ENCODE data around the gene DPP7.

The DPP7 gene

DNA sequence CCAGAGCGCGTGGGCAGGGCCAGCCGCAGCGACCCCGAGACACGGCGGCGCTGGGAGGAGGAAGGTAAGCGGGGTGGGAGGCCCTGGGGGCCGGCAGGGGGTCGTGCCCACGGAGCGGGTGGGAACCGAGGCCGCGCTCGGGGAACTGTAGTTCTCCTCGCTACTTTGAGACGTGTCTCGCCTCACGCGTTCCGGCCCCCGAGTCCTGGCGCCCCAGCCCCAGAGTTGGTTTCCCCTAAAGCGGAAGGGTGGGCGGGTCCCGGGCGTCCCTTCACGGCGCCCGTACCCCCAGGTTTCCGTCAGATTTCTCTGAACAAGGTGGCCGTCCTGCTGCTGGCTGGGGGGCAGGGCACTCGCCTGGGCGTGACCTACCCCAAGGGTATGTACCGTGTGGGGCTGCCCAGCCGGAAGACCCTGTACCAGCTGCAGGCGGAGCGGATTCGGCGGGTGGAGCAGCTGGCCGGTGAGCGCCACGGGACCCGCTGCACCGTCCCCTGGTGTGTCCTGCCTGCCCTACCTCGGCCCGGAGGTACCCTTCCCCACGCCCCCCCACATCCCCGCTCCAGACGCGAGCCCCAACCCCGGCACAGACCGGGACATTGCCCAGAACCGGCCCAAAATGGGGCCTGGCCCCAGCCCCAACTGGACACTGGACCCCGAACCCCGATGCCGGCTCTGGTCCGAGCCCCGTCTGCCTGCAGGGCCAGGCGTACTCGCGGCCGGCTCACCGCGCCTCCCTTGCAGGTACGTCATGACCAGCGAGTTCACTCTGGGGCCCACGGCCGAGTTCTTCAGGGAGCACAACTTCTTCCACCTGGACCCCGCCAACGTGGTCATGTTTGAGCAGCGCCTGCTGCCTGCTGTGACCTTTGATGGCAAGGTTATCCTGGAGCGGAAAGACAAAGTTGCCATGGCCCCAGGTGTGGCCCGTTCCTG is 36.5 kb downstream of the DPP7 start:
- Histone ChIP-seq H3K9me3 (replicated peaks; ENCODE audit: insufficient read depth, low read length) (no peaks in the 10 kb centered on the region), H3K36me3 (replicated peaks; ENCODE audit: insufficient read depth, low read length) (peaks cover 3% of the 10 kb centered on the region; the same call in 1 of the 2 replicates), H3K27ac (ENCODE audit: low read length) (no peak overlapping the region), H3K4me1 (ENCODE audit: low read length) (0 out of 2 replicates have a peak, but pooled peaks cover 5% of the 10 kb centered on the region), H3K27me3 (replicated peaks; ENCODE audit: insufficient read depth, low read length) (no peaks in the 10 kb centered on the region), H3K79me2 (ENCODE audit: low read length) (peaks cover 24% of the 10 kb centered on the region), H3F3A (ENCODE audit: insufficient read depth, low read length) (peaks cover 4% of the 10 kb centered on the region; the same call in 1 of the 2 replicates), H3K4me3 (ENCODE audit: low read length) (peak overlapping the region; percentile 81), H4K20me1 (ENCODE audit: insufficient read depth, low read length) (no peaks in the 10 kb centered on the region), H3K9ac (ENCODE audit: low read length) (peak overlapping the region; percentile 55; the same call in 1 of the 2 replicates), H3K9me2 (replicated peaks; ENCODE audit: insufficient read depth, low read length) (no peaks in the 10 kb centered on the region), H2AFZ (ENCODE audit: low read length) (peak overlapping the region; percentile 21; the same call in 1 of the 2 replicates), H3K4me2 (ENCODE audit: low read depth, low read length) (peak overlapping the region; percentile 92)
- TF ChIP-seq EZH2 (optimal IDR thresholded peaks at IDR 0.05; ENCODE audit: low read depth, low read length) (no peak), EZH2phosphoT487 (IDR thresholded peaks at IDR 0.05; ENCODE audit: low read length) (no peak)
- TF ChIP-seq, protein P1, sequence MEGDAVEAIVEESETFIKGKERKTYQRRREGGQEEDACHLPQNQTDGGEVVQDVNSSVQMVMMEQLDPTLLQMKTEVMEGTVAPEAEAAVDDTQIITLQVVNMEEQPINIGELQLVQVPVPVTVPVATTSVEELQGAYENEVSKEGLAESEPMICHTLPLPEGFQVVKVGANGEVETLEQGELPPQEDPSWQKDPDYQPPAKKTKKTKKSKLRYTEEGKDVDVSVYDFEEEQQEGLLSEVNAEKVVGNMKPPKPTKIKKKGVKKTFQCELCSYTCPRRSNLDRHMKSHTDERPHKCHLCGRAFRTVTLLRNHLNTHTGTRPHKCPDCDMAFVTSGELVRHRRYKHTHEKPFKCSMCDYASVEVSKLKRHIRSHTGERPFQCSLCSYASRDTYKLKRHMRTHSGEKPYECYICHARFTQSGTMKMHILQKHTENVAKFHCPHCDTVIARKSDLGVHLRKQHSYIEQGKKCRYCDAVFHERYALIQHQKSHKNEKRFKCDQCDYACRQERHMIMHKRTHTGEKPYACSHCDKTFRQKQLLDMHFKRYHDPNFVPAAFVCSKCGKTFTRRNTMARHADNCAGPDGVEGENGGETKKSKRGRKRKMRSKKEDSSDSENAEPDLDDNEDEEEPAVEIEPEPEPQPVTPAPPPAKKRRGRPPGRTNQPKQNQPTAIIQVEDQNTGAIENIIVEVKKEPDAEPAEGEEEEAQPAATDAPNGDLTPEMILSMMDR (IDR thresholded peaks at IDR 0.05; ENCODE audit: low read length) = no peak
- DNase-seq = peak; percentile 13

DNA sequence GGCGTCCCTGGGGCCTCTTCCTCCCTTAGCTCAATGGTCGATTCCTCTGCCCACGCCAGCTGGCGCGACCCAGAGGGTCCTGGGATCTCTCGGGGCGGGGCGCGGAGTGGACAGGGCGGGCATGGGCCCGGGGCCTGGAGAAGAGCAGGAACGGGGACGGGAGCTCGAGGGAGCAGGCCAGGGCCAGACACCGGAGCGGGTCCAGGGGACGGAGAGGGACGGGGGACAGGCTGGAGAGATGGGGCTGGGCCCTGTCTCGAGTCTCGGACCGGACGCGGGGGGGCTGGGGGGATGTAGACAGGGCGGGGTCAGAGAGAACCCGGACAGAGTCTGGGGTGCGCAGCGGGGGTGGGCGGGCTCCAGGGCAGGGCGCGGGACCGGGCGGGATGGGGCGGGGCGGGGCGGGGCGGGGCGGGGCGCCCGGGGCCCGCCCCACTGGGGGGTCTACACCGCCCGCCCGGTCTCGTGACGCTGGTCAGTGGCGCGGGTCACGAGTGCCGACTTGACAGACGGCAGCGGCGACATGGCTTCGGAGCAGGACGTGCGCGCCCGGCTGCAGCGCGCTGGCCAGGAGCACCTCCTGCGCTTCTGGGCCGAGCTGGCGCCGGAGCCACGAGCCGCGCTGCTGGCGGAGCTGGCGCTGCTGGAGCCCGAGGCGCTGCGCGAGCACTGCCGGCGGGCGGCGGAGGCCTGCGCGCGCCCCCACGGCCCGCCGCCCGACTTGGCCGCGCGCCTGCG is 37.4 kb downstream of the DPP7 start, which contains the start of gene UAP1L1:
Gene UAP1L1 (plus strand): TSS at position 508 of the 738 bp plus-strand sequence. CDS start 16 bp downstream, at position 524.
- peak; percentile 68 for DNase-seq
- H2AFZ ChIP-seq (ENCODE audit: low read length) = peak within 1 kb of the TSS; percentile 81
- peak within 1 kb of the TSS; percentile 92 for H3K4me2 ChIP-seq (ENCODE audit: low read depth, low read length)

DNA sequence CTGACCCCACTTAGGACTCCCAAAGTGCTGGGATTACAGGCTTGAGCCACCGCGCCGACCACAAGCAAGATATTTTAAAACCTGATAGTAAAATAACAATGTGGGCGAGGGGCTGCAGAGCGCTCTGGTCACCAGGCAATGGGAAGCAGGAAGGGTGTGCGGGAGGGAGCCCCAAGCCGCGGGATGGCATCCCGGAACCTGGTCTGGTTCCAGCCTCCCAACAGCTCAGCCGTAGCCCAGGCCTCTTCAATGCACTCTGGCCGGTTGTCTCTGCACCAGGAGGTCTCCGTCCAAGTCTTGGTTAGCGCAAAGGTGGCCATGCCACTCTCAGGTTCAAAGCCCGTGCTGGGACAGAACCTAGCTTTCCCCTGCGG is 37.9 kb downstream of the DPP7 start:
- H3K27ac ChIP-seq (ENCODE audit: low read length) = no peak overlapping the region
- no peak for DNase-seq
- TF ChIP-seq, protein P1 (IDR thresholded peaks at IDR 0.05; ENCODE audit: low read length) = no peak
- TF ChIP-seq EZH2phosphoT487 (IDR thresholded peaks at IDR 0.05; ENCODE audit: low read length) = no peak
- no peak for TF ChIP-seq EZH2 (optimal IDR thresholded peaks at IDR 0.05; ENCODE audit: low read depth, low read length)
- H3K36me3 ChIP-seq (replicated peaks; ENCODE audit: insufficient read depth, low read length) = peaks cover 3% of the 10 kb centered on the region; the same call in 1 of the 2 replicates
- no peaks in the 10 kb centered on the region for H3K27me3 ChIP-seq (replicated peaks; ENCODE audit: insufficient read depth, low read length)
- H3K4me2 ChIP-seq (ENCODE audit: low read depth, low read length) = peak overlapping the region; percentile 79
- H3K79me2 ChIP-seq (ENCODE audit: low read length) = peaks cover 24% of the 10 kb centered on the region
- peak overlapping the region; percentile 22; the same call in 1 of the 2 replicates for H3K9ac ChIP-seq (ENCODE audit: low read length)
- no peaks in the 10 kb centered on the region for H3K9me3 ChIP-seq (replicated peaks; ENCODE audit: insufficient read depth, low read length)
- H3K9me2 ChIP-seq (replicated peaks; ENCODE audit: insufficient read depth, low read length) = no peaks in the 10 kb centered on the region
- H2AFZ ChIP-seq (ENCODE audit: low read length) = peak overlapping the region; percentile 81
- H4K20me1 ChIP-seq (ENCODE audit: insufficient read depth, low read length) = no peaks in the 10 kb centered on the region
- 0 out of 2 replicates have a peak, but pooled peaks cover 5% of the 10 kb centered on the region for H3K4me1 ChIP-seq (ENCODE audit: low read length)
- peak overlapping the region; percentile 53 for H3K4me3 ChIP-seq (ENCODE audit: low read length)
- H3F3A ChIP-seq (ENCODE audit: insufficient read depth, low read length) = peaks cover 4% of the 10 kb centered on the region; the same call in 1 of the 2 replicates

More for the DNA sequence above, 37.4 kb downstream of the DPP7 start, which contains the start of gene UAP1L1:
- H3K4me3 ChIP-seq (ENCODE audit: low read length) = peak within 1 kb of the TSS; percentile 81
- peaks cover 24% of the 10 kb centered on the region for H3K79me2 ChIP-seq (ENCODE audit: low read length)
- TF ChIP-seq, protein P1 (IDR thresholded peaks at IDR 0.05; ENCODE audit: low read length) = no peak
- TF ChIP-seq EZH2phosphoT487 (IDR thresholded peaks at IDR 0.05; ENCODE audit: low read length) = no peak
- no peak for TF ChIP-seq EZH2 (optimal IDR thresholded peaks at IDR 0.05; ENCODE audit: low read depth, low read length)
- H3K4me1 ChIP-seq (ENCODE audit: low read length) = 0 out of 2 replicates have a peak, but pooled peaks cover 5% of the 10 kb centered on the region
- peak within 1 kb of the TSS; percentile 55; the same call in 1 of the 2 replicates for H3K9ac ChIP-seq (ENCODE audit: low read length)
- H3K9me2 ChIP-seq (replicated peaks; ENCODE audit: insufficient read depth, low read length) = no peaks in the 10 kb centered on the region
- H3K36me3 ChIP-seq (replicated peaks; ENCODE audit: insufficient read depth, low read length) = peaks cover 3% of the 10 kb centered on the region; the same call in 1 of the 2 replicates
- H4K20me1 ChIP-seq (ENCODE audit: insufficient read depth, low read length) = no peaks in the 10 kb centered on the region
- H3K27me3 ChIP-seq (replicated peaks; ENCODE audit: insufficient read depth, low read length) = no peaks in the 10 kb centered on the region
- H3K27ac ChIP-seq (ENCODE audit: low read length) = no peak within 1 kb of the TSS
- H3F3A ChIP-seq (ENCODE audit: insufficient read depth, low read length) = peaks cover 4% of the 10 kb centered on the region; the same call in 1 of the 2 replicates
- H3K9me3 ChIP-seq (replicated peaks; ENCODE audit: insufficient read depth, low read length) = no peaks in the 10 kb centered on the region

Data from MM.1S (cell line).